ENCODE data around the gene PMAIP1. TPM values are rescaled to one million over a fixed set of nuclear protein-coding genes. Genes with fewer than 3 reads are reported as not detected.

Gene PMAIP1
- total and polyA plus RNA-seq, 2 donors from 2014 or later = 0.71 to 2.8 TPM

DNA sequence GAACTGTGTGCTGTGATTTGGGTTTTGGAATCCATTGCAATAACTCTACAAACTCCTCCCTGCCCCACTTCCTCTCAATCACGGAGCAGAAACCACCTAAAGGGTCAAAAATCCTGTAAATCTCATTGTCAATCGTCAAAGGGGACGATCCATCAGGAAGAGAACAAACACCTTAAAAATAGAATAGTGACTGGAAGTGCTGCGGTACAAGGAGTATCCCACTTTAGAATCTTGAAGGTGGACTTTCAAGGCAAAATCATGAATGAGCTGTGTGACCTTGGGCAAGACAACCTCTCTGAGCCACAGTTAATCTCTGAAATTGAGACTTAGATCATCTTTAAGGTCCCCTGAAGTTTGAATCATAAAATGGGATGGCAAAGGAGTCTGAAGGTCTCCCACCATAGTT, 5.9 kb downstream of the PMAIP1 start:
- FAIRE-seq (no peak), DNase-seq (no peak)
- H3K36me3 ChIP-seq (ENCODE audit: control insufficient read depth in 2 of 3, insufficient read depth in 3 of 3, low read length in 3 of 3) = no peaks in the 10 kb centered on the region
- H3K27me3 ChIP-seq (ENCODE audit: control insufficient read depth, insufficient read depth, low read length) = peaks cover 12% of the 10 kb centered on the region
- no peak overlapping the region for H3K9ac ChIP-seq (ENCODE audit: low read length in 3 of 3)
- H3K4me3 ChIP-seq (ENCODE audit: low read length in 3 of 3) = no peak overlapping the region
- no peaks in the 10 kb centered on the region for H3K9me3 ChIP-seq (ENCODE audit: control insufficient read depth in 2 of 3, insufficient read depth in 1 of 3, low read length in 3 of 3)
- H3K27ac ChIP-seq (ENCODE audit: low read depth in 2 of 2, low read length in 2 of 2) = no peak overlapping the region
- TF ChIP-seq CTCF (IDR thresholded peaks at IDR 0.05; ENCODE audit: borderline replicate concordance, extremely low read depth, insufficient read depth) = no peak
- H3K4me1 ChIP-seq (ENCODE audit: control insufficient read depth in 2 of 3, insufficient read depth in 2 of 3, low read depth in 1 of 3, low read length in 3 of 3) = no peaks in the 10 kb centered on the region
- intact Hi-C loops (cut with DNase I) = no loop called here

- Histone ChIP-seq H3K27ac (ENCODE audit: low read depth in 2 of 2, low read length in 2 of 2) (no peak overlapping the region), H3K27me3 (ENCODE audit: control insufficient read depth, insufficient read depth, low read length) (peaks cover 8% of the 10 kb centered on the region), H3K9ac (ENCODE audit: low read length in 3 of 3) (no peak overlapping the region), H3K9me3 (ENCODE audit: control insufficient read depth in 2 of 3, insufficient read depth in 1 of 3, low read length in 3 of 3) (no peaks in the 10 kb centered on the region), H3K36me3 (ENCODE audit: control insufficient read depth in 2 of 3, insufficient read depth in 3 of 3, low read length in 3 of 3) (no peaks in the 10 kb centered on the region), H3K4me3 (ENCODE audit: low read length in 3 of 3) (no peak overlapping the region), H3K4me1 (ENCODE audit: control insufficient read depth in 2 of 3, insufficient read depth in 2 of 3, low read depth in 1 of 3, low read length in 3 of 3) (no peaks in the 10 kb centered on the region)
- no peak for DNase-seq
- TF ChIP-seq CTCF (IDR thresholded peaks at IDR 0.05; ENCODE audit: borderline replicate concordance, extremely low read depth, insufficient read depth) = no peak
- FAIRE-seq = no peak
- intact Hi-C loops (cut with DNase I) = no loop called here
Measured at GRCh38 chr18:59906203-59906602, 6.4 kb downstream of the PMAIP1 start.

- H3K9ac ChIP-seq (ENCODE audit: low read length in 3 of 3) = no peak overlapping the region
- intact Hi-C loops (cut with DNase I) = no loop called here
- TF ChIP-seq CTCF (IDR thresholded peaks at IDR 0.05; ENCODE audit: borderline replicate concordance, extremely low read depth, insufficient read depth) = no peak
- no peaks in the 10 kb centered on the region for H3K4me1 ChIP-seq (ENCODE audit: control insufficient read depth in 2 of 3, insufficient read depth in 2 of 3, low read depth in 1 of 3, low read length in 3 of 3)
- FAIRE-seq = no peak
- peaks cover 7% of the 10 kb centered on the region for H3K27me3 ChIP-seq (ENCODE audit: control insufficient read depth, insufficient read depth, low read length)
- no peak overlapping the region for H3K27ac ChIP-seq (ENCODE audit: low read depth in 2 of 2, low read length in 2 of 2)
- H3K9me3 ChIP-seq (ENCODE audit: control insufficient read depth in 2 of 3, insufficient read depth in 1 of 3, low read length in 3 of 3) = no peaks in the 10 kb centered on the region
- H3K36me3 ChIP-seq (ENCODE audit: control insufficient read depth in 2 of 3, insufficient read depth in 3 of 3, low read length in 3 of 3) = no peaks in the 10 kb centered on the region
- no peak overlapping the region for H3K4me3 ChIP-seq (ENCODE audit: low read length in 3 of 3)
- DNase-seq = no peak
Measured at GRCh38 chr18:59907172-59907571, 7.4 kb downstream of the PMAIP1 start.

DNA sequence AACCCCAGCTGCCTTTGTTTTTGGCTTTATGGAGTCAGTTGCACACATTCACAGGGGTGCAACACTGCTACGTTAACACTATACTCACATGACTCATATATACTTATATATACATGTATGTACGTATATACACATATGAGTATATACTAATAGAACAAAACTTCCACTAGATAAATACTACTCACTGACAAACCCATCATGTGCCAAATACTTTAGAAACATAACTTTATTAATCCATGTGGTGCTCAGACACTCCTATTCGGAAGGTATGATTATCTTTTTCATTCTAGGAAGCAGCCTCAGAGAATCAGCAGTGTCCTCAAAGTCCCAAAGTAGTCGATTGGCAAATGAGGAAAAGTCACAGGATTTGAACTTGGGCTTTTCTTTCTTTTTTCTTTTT, 7.9 kb downstream of the PMAIP1 start:
- Histone ChIP-seq H3K4me3 (ENCODE audit: low read length in 3 of 3) (no peak overlapping the region), H3K27ac (ENCODE audit: low read depth in 2 of 2, low read length in 2 of 2) (no peak overlapping the region), H3K27me3 (ENCODE audit: control insufficient read depth, insufficient read depth, low read length) (peaks cover 4% of the 10 kb centered on the region), H3K36me3 (ENCODE audit: control insufficient read depth in 2 of 3, insufficient read depth in 3 of 3, low read length in 3 of 3) (no peaks in the 10 kb centered on the region), H3K9ac (ENCODE audit: low read length in 3 of 3) (no peak overlapping the region), H3K9me3 (ENCODE audit: control insufficient read depth in 2 of 3, insufficient read depth in 1 of 3, low read length in 3 of 3) (peaks cover 0 to under 1% (median 0%) of the 10 kb centered on the region in 3 donors), H3K4me1 (ENCODE audit: control insufficient read depth in 2 of 3, insufficient read depth in 2 of 3, low read depth in 1 of 3, low read length in 3 of 3) (no peaks in the 10 kb centered on the region)
- no peak for FAIRE-seq
- no peak for TF ChIP-seq CTCF (IDR thresholded peaks at IDR 0.05; ENCODE audit: borderline replicate concordance, extremely low read depth, insufficient read depth)
- intact Hi-C loops (cut with DNase I) = no loop called here
- DNase-seq = no peak
